ENCODE measurements around the gene HTRA1. TPM values are rescaled to one million over a fixed set of nuclear protein-coding genes. Genes with fewer than 3 reads are reported as not detected.

Gene HTRA1
- 10 to 100 TPM; 55.0 to 67.2 (median 61.9) TPM for total RNA-seq (2021; fragmentation: NEBNext Ultra II Directional; extraction: Animal tissue kit (Norgen Biotek cat#: 25700))
- long read RNA-seq, partial matches to known transcripts: 8 of 10 reads
- long read RNA-seq, other reads (novel, unspliced or antisense): 0 of 10 reads

DNA sequence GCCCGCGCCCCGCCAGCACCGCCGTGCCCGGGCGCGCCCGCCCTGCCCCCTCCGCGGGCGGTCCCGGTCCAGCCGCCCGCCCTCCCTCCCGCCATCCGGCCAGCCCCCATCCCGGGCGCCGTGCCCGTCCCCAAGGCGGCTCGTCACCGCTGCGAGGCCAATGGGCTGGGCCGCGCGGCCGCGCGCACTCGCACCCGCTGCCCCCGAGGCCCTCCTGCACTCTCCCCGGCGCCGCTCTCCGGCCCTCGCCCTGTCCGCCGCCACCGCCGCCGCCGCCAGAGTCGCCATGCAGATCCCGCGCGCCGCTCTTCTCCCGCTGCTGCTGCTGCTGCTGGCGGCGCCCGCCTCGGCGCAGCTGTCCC lies at the start of gene HTRA1:
Gene HTRA1, plus strand, starts transcription at position 187 of the 362 bp plus-strand sequence. Its CDS starts 100 bp downstream, at position 287.
- Mint-ChIP-seq H3K4me3 (peak within 1 kb of the TSS; percentile 95), H3K27ac (peak within 1 kb of the TSS; percentile 54; the same call in 1 of the 2 replicates), H3K36me3 (ENCODE audit: low read depth) (peaks cover 7% of the 10 kb centered on the region; the same call in 1 of the 2 replicates), H3K27me3 (ENCODE audit: insufficient read depth) (peaks cover 39% of the 10 kb centered on the region), H3K9me3 (no peaks in the 10 kb centered on the region), H3K4me1 (ENCODE audit: low read depth) (peaks cover 18% of the 10 kb centered on the region)
- DNase-seq: peak; percentile 26
- no peak for TF ChIP-seq CTCF (IDR thresholded peaks at IDR 0.05)

GRCh38 chr10:122413327-122413726 lies 48.0 kb upstream of the HTRA1 start:
- TF ChIP-seq CTCF (IDR thresholded peaks at IDR 0.05): no peak
- Mint-ChIP-seq H3K9me3 (no peaks in the 10 kb centered on the region), H3K4me3 (no peak overlapping the region), H3K36me3 (ENCODE audit: low read depth) (peaks cover 9% of the 10 kb centered on the region; the same call in 1 of the 2 replicates), H3K27ac (no peak overlapping the region), H3K4me1 (ENCODE audit: low read depth) (peaks cover 14% of the 10 kb centered on the region), H3K27me3 (ENCODE audit: insufficient read depth) (peaks cover 2% of the 10 kb centered on the region; the same call in 1 of the 2 replicates)
- no peak for DNase-seq

- Mint-ChIP-seq H3K27ac (no peak overlapping the region), H3K4me3 (no peak overlapping the region), H3K9me3 (no peaks in the 10 kb centered on the region), H3K36me3 (ENCODE audit: low read depth) (peaks cover 15% of the 10 kb centered on the region), H3K27me3 (ENCODE audit: insufficient read depth) (peaks cover 4% of the 10 kb centered on the region; the same call in 1 of the 2 replicates), H3K4me1 (ENCODE audit: low read depth) (peaks cover 55% of the 10 kb centered on the region)
- DNase-seq: no peak
- TF ChIP-seq CTCF (IDR thresholded peaks at IDR 0.05): no peak
Measured at GRCh38 chr10:122417667-122418066, 43.7 kb upstream of the HTRA1 start.

DNA sequence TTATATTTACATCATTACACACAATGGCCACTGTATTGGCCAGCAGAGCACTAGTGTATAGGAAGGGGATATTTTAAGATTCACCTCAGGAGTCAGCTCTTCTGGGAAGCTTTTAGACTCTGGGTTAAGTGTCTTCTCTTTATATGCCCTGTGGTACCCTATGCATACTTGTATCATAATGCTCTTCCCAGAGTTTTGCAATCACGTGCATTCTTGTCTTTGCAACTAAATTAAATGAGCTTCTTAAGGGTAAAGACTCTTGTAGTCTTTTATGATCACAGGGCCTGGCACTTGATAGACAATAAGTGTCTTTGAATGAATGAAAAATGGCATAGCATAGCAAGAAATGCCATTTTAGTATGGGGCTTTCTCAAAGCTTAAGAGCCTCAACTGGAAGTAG lies 42.3 kb upstream of the HTRA1 start:
- Mint-ChIP-seq H3K27ac (no peak overlapping the region), H3K4me1 (ENCODE audit: low read depth) (peaks cover 55% of the 10 kb centered on the region), H3K4me3 (no peak overlapping the region), H3K9me3 (no peaks in the 10 kb centered on the region), H3K27me3 (ENCODE audit: insufficient read depth) (peaks cover 4% of the 10 kb centered on the region; the same call in 1 of the 2 replicates), H3K36me3 (ENCODE audit: low read depth) (peaks cover 15% of the 10 kb centered on the region)
- DNase-seq: no peak
- TF ChIP-seq CTCF (IDR thresholded peaks at IDR 0.05): no peak

DNA sequence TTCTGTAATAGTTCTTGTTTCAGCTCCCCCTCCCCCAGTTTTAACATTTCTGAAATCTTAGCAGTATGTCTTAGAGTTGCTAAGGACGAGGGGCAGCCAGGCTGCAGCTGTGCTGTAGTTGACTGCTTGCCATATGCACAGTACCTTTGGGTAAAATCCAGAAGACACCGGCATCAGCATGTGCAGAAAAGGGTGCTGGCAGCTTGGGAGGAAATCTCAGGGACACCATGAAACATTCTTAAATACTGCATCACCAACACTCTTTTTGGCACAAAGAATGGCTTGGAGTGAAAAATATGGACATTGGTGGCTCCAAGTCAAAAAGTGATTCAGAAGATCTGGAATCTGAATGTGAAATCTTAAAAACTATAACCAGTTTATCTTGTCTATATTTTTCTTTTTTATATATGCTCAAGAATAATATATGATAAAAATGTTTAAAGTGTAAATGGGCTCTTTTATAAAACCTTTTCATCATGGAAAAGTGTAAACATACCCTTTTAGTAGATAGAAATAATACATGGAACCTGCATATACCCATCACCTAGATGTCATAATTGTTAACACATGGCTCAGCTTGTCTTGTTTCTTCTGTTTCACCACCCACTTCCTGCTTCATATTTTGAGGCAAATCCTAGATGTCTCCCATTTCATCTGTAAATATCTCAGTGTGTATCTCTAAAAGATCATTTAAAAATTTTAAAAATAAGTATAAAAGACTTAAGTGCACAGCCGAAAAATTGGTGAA lies 41.3 kb upstream of the HTRA1 start:
- Mint-ChIP-seq H3K27me3 (ENCODE audit: insufficient read depth) (peaks cover 4% of the 10 kb centered on the region; the same call in 1 of the 2 replicates), H3K4me1 (ENCODE audit: low read depth) (peaks cover 55% of the 10 kb centered on the region), H3K27ac (peak overlapping the region; percentile 82), H3K9me3 (no peaks in the 10 kb centered on the region), H3K36me3 (ENCODE audit: low read depth) (peaks cover 15% of the 10 kb centered on the region), H3K4me3 (peak overlapping the region; percentile 57)
- peak; percentile 60 for DNase-seq
- no peak for TF ChIP-seq CTCF (IDR thresholded peaks at IDR 0.05)
